ENCODE measurements around the gene RACGAP1.
A peak's percentile ranks its signal among the peaks of the same experiment; 100 is the strongest.

RACGAP1 gene

DNA sequence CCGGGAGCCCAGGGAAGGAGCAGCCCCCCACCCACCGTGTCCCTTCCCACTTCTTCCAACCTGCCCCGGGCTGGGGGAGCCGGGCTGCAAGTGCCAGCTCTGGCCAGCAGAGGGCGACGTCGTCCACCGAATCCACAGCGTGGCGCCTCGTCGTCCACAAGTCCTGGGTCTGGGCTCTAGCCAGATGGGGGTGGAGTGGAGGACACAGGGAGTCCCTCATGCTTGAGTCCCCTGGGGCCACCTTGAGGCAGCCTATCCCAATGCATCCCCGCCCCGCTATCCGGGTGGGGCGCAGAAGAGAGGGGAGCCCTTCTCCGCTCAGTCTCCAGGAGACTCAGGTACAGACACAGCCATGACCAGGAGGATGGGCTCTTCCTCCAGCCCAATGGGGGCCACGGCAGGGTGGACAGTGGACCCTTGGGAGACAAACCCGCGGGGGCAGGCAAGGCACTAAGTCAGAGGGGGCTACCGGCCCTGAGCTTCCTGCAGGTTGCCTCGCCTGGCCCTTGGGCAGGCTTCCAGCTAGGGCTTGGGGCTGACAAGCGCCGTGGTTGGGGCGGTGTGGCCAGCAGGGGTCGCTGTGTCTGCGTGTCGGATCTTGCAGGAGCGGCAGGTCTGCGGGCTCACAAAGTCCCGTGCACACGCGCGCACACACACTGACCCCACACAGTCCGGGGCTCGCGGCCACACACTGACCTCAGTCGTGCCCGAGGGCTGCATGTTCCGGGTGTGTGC lies 58.1 kb downstream of the RACGAP1 start:
- DNase-seq, result peak in 1 of 2 experiments; percentile 32

DNA sequence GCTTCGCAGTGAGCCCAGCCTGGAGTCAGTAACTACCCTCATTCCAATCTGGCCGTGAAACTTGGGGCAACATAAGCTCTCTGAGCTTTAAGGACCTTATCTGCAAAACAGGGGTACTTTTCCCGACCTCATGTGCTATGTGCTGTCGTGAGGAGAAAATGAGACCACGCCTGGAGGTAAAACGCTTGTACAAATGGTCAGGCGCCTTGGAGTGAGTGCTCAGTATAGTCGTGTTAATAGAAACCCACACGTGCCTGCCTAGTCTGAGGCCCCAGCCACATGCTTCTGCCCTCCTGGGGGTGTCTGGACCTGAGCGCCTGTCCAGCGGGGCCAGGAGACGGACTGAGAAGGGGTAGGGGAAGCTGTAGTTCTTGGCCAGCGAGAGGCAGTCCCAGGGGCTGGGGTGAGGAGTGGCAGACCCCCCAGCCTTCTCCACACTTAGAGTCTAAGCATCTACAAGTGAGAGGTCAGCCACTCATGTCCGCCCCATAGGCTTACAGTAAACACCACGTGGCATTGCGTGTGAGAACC lies 58.7 kb downstream of the RACGAP1 start:
- DNase-seq, result no peak

DNA sequence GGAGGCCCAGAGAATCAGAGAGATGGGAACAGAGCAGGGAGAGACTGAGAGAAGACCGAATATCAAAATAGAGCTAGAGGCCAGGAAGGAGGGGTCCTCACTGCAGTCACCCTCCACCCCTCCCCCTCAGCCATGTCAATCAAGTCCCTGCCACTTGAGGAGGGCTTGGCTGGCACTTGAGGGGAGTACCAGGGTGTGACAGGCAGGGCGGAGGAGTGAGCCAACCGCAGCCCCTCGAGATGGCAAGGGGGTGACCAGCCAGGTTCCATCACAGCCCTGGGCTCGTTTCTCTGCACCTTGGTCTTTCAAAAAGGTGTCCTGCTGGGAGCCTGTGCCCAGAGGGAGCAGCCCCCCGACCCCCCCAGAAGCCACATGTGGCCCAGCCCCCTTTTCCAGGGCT lies 59.5 kb downstream of the RACGAP1 start:
- DNase-seq, result no peak

DNA sequence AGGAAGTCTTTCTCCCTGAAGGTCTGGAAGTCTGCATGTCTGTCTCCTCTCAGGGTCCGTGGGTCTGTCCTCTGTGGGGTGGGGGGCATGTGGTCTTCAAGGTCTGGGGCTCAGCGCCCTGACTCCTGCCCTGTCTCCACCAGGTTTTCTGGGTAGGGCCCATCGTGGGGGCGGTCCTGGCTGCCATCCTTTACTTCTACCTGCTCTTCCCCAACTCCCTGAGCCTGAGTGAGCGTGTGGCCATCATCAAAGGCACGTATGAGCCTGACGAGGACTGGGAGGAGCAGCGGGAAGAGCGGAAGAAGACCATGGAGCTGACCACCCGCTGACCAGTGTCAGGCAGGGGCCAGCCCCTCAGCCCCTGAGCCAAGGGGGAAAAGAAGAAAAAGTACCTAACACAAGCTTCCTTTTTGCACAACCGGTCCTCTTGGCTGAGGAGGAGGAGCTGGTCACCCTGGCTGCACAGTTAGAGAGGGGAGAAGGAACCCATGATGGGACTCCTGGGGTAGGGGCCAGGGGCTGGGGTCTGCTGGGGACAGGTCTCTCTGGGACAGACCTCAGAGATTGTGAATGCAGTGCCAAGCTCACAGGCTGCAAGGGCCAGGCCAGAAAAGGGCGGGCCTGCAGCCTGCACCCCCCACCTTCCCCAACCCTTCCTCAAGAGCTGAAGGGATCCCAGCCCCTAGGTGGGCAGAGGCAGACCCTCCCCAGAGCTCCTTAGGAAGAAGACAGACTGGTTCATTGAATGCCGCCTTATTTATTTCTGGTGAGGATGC lies 60.3 kb downstream of the RACGAP1 start:
- no peak for DNase-seq

DNA sequence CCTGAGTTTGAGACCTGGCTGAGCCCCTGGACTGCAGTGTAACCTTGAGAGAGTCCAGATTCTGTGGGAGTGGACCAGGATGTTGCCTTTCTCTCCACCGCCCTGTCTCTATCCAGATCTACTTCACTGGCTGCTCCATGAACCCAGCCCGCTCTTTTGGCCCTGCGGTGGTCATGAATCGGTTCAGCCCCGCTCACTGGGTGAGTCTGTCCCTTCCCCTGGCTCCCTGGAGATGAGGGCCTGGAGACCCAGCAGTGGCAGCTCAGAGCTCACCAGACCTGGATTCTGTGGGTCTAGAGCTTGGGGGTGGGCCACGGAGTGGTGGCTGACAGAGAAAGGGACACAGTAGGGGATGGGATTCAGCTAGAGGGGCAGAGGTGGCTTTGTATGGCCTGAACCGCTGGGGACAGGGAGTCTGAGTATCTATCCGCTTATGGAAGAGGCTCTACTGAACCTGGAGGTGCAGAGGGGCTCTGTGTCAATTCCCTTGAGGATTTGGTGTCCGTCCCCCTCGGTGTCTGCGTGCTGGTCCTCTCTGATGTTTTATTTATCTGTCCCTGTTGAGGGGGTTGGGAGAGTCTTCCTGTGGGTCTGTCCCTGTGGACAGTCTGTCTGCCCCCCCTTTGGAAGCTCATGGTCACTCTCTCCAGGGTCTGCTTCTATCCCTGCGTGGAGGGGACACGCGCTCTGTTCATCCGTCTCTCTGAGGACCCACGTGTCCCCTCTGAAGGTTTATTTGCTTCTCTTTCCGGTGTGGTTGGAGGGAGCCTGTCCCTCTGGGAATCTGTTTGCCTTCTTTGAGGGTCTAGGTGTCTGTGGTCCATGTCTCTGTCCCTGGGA lies 61.1 kb downstream of the RACGAP1 start:
- no peak for DNase-seq

DNA sequence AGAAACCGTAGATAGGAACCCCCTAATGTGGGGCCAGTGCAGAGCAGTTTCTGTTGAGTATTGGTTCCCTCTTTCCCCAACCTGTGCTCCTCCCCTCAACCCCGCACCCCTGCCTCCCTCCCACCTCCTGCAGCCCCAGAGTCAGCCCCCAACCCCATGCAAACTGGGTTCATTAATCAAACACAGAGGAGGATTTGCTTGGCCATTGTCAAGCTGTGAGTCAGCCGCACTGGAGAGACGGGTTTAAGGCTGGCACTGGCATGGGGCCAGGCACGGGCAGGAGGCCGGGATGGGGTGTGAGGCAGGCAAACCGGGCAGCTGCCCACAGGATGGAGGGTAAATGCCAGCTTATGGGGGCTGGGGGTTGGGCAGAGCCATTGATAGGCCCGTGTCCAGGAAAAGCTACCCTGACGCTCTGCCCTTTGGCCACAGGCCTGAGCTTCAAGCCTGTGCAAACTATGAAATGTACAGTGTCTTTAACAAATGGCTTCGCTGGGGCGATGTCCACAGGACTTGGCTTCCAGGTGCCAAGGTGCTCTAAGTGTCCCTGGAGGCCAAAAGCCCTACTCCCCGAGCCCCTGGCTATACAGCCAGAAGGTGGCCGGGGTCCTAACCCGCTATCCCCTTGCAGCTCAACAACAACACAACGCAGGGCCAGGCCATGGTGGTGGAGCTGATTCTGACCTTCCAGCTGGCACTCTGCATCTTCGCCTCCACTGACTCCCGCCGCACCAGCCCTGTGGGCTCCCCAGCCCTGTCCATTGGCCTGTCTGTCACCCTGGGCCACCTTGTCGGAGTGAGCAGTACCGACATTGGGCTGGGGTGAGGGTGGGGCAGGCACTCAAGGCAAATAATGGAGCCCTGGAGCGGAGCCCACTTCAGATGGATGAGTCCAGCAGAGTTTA lies 62.2 kb downstream of the RACGAP1 start:
- DNase-seq, result no peak

DNA sequence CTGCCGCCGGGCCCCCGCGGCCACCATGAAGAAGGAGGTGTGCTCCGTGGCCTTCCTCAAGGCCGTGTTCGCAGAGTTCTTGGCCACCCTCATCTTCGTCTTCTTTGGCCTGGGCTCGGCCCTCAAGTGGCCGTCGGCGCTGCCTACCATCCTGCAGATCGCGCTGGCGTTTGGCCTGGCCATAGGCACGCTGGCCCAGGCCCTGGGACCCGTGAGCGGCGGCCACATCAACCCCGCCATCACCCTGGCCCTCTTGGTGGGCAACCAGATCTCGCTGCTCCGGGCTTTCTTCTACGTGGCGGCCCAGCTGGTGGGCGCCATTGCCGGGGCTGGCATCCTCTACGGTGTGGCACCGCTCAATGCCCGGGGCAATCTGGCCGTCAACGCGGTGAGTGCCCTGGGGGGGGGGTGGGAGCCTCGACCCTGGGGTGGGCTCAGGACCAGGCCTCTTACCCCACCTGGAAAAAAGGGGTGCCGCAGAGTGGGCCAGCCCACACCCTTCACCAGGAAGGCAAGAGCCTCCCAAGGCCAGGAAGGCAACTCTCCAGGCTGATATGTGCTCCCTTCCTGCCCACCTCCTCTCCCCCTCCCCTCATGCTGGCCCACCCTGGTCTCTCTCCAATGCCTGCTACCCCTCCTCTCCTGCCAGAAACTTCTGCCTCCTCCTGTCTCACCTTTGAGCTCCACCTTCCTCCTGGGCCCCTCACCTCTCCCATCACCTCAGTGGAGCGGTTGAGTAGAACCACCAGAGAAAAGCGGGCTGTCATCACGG lies 63.1 kb downstream of the RACGAP1 start:
- no peak for DNase-seq

DNA sequence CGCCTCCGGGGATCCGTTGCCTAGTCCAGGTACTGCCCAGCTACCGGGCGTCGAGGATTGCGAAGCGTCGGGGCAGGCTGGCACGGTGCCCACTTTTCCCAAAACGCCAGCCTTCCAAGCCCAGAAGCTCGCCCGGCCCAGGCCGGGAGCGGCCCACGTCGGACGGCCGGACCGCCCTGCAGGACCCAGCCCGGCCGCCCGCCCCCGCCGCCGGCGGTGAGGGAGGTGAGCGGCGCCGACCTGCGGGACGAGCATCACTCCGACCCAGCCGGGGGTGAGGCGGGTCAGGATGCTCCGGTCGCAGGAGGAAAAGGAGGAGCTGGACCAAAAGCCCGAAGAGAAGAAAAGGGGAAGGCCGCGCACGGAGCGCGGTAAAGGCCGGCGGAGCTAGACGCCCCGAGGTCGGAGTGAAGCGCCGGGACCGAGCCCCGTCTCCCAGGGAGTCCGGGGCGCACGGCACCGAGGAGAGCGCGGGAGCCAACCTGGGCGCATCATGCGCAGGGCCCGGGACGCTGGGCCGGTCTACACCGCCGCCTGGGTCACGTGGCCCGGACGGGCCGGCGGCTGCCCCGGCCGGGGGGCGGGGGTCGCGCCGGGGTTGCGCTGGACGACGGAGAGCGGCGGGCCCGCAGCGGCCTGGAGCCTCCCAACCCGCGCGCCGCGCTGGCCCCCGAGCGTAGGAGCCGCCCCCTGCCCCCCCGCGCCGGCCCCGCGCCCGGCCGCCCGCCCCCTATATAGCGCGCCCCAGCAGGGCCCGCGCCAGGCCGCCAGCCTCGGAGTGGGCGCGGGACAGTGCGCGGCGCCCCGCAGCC lies 64.0 kb downstream of the RACGAP1 start, which contains the start of gene AQP5:
TSS of gene AQP5 (plus strand) at position 762 of the 812 bp plus-strand sequence. CDS start 146 bp downstream, outside the sequence.
- DNase-seq, result no peak

DNA sequence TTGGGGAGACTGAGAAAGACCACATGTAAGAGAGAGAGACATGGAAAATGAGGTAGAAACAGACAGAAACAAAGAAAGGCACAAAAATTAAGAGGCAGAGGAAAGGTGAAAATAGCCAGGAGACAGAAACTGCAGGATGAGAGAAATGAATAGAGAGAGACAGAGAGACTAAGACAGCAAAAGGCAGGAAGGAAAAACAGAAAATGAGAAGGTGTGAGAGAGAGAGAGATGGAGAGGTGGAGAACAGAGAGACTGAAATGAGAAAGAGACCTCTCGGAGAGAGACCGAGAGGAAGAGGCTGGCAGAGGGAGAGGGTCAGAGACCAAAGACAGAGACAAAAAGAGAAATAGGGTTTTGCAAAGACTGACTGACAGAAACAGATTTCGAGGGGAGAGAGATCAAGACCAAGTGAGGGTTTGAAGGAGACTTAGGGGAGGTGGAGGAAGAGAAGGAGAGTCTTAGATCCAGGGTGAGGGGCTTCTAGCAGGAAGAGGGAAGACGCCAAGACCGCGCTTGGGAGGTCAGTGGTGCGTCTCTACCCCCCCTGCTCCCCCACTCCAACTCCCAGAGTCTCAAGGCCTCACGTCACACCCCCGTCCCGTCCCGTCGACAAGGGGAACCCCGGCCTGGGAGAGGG lies 64.7 kb downstream of the RACGAP1 start:
- no peak for DNase-seq

DNA sequence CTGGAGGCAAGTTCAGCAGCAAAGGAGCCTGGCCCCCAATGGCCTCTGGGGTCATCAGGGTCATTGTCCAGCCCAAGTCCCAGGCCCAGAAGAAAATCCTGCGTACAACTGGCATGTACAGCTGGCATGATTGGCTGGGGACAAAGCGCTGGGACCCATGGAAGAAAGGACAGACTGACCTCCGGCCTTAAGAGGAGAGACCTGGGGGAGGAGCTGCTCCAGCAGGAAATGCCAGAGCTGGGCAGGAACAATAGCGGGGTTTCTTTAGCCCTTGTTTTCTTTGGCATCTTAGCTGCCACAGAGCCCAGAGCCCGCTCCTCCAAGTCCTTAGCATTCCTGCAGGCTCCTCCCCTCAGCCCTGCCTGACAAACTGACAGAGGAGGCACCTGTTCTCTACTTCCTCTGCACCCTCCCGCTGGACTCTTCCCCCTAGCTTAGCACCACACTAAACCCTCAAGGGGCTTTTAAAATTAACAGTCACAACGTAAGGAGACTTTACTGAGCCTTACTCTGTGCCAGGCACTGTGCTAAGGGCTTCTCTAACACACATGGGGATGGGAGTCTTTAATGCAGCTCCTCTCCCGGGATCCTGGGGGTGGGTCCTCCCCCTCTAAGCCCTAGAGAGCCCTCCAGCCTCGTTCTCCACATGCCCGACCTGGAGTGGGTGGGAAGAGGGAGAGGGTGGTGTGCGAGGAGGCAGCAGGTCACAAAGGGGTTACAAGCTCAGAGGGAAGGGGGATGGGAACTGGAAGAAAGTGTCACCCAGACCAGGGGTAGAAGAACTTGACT lies 65.4 kb downstream of the RACGAP1 start:
- DNase-seq, result no peak

DNA sequence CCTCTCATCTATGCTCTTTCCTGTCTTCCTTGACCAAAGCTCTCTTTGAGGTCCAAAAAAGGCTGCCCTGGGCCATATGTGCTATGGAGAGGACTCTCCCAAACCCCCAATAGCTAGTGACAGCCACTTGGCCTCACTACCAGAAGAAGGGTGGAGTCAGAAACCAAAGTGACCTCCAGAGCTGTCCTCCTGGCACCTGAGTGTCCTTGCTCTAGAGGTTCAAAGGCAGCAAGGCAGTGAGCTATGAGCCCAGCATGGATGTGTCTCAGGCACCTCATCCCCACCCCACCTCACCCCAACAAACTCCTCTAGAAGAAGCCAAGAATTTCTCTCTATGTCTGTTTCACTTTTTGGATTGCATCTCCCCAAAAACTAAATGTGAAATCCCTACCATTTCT lies 67.7 kb downstream of the RACGAP1 start:
- DNase-seq, result no peak

DNA sequence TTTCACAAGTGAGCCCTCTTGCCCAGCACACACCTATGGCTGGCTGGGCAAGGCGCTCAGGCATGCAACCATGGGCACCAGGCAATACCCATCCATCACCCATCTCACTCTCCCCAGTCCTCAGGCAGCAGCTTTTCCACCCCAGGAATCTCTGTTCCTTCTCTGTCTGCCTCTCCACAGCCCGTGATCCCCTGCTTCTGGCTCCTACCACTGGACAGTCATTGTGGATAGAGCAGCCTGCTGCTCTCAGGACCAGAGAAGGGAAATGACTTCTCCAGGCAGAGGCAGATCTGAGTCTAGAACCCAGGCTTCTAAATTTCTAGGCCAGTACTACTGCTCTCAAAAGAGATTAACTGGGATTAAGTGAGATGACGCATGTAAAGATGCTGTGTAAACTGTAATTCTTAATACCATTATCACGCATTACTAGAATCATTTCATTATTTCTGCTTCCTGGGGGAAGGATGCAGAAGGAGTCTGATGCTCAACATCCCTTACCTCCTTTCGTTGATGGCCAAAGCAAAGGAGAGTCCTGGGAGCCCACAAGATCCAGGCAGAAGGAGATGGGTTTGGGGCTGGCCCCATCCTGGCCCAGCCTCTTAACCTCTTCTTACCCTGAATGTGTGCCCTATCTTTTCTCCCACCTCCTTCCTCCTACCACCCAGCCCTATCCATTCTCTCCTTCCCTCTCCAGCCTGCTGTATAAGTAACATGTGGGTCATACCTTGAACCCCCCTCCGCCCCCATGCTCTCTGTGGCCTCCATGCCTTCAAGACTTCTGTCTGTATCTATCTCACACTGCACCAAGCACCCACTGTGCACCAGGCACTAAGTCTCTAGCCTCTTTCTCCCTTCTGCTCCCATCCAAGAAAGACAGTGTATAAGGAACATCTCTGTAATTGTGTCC lies 68.4 kb downstream of the RACGAP1 start:
- no peak for DNase-seq

DNA sequence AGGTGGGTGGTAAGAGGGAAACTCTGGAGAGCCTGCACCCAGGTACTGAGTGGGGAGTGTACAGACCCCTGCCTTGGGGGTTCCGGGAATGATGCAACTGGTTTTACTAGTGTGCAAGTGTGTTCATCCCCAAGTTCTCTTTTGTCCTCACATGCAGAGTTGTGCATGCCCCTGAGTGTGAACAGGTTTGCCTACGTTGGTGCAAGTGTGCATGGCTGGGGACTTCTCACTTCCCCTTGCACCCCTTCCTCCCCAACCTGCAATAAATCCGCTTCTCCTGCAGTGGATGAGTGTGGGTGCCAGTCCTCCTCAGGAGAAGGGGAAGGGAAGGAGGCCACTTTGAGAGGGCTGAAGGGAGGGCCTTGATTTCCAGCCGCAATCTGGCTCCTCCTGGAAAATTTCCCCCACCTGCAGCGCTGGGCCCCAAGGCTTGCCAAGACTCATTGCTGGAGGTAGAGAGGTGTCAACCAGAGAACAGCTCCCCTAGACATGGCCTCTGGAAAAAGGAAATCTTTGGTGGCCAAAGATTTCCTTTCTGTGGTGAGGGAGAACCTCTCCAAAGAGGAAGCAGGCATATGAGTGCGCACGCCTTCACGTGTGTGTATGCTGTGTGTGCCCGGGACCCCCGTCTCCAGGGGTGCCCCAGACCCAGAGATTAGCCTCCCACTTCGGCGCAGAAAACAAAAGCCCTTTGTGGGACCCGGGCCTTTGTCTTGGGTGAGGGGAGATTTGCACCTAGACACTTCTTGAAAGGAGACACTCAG lies 69.2 kb downstream of the RACGAP1 start:
- DNase-seq, result no peak

DNA sequence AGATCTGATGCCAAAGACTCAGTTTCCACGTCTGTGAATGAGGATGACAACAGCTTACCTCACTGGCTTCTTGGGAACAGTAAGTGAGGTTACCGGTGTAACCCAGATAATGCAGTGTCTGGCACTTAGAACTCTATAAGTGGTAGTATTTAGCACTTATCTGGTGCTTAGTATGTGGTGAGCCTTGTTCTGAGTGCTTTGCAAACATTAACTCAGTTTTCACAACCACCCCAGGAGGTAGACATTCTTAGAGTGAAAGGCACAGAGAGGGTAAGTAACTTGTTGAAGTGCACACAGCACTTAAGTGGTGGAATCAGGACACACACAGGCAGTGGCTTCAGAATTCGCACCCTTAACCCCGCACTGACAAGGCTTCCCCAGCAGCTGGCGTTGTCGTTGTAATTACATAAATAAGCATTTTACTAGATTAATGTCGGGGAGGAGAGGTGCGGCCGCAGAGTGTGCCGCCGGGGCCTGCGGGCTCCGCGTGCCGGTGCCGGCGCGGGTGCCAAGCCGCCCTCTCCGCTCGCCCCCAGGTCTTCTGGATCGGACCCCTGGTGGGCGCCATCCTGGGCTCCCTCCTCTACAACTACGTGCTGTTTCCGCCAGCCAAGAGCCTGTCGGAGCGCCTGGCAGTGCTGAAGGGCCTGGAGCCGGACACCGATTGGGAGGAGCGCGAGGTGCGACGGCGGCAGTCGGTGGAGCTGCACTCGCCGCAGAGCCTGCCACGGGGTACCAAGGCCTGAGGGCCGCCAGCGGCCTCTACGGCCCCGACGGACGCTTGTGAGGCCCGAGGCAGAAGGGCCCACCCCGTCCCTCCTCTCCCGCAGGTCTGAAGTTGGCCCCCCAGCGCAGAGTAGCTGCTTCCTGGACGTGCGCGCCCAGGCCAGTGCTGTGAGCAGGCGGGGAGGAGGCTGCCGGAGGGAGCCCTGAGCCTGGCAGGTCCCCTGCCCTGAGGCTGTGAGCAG lies 70.1 kb downstream of the RACGAP1 start:
- DNase-seq, result no peak

DNA sequence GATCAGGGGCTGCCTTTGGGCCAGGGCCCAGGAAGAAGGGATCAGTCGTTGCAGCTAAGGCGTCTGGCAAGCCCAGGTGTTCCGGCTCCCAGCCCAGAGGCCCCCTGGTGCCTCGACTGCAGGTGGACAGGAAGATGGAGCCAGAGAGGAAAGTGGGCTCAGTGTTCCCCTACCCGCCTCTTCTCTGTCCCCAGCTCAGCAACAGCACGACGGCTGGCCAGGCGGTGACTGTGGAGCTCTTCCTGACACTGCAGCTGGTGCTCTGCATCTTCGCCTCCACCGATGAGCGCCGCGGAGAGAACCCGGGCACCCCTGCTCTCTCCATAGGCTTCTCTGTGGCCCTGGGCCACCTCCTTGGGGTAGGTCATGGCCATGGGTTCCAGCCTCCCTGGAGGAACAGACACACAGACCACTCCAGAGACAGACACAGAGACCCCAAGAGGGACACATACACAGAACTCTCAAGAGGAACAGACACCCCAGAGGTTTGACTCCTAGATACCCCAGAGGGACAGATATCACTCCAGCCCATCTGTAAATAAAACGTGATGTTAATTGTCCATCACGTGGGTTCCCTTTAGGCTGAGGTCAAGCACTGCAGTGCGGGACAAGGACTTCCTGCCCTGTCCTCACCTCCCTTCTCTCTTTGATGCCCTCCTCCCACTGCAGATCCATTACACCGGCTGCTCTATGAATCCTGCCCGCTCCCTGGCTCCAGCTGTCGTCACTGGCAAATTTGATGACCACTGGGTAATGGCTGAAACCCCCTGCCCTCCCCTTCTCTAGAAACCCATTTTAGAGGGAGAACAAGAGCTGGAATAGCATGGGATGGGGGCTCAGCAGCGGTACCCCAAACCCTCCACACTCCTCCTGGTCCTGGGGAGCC lies 71.1 kb downstream of the RACGAP1 start:
- DNase-seq, result no peak

Data from cerebellar nuclear complex (tissue), 1 donor.